ENCODE results near the gene ADAMTSL1.

Gene ADAMTSL1

DNA sequence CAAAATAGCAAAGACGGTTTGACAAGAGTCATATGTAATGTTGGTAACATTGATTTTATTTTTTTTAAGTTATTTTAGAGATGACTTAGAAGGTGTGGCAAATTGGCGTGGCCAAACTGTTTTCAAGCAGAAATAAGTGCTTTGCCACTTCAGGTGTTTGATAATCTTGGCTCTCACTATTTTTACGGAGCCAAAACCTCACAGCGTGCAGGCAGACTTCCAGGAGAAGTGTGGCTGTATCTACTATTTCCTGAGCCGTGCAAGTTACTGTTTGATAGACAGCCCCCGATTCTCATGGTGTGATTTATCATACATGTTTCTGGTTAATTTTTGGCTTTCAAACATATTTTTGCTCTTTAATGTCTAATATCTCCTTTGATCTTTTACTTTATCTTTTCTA, 269.5 kb downstream of the ADAMTSL1 start:
- no peak for DNase-seq

DNA sequence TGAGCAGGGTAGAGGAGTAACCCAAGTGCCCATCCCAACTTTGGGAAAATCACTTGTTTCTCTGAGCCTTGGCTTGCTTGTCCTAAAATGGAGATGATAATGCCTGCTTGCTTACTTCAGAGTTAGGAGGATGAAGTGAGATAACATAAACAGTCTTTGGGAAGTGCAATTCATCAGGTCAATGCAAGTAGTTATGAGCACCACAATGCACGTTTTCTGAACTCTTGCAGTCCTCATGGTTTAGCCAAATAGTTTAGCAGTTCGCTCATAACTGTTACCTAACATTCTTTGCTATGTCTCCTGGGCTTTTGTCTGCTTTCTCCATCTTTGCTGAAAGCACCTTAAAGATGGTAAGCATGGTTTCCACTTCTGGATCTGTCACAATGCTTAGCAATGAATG, 270.0 kb downstream of the ADAMTSL1 start:
- DNase-seq: no peak

DNA sequence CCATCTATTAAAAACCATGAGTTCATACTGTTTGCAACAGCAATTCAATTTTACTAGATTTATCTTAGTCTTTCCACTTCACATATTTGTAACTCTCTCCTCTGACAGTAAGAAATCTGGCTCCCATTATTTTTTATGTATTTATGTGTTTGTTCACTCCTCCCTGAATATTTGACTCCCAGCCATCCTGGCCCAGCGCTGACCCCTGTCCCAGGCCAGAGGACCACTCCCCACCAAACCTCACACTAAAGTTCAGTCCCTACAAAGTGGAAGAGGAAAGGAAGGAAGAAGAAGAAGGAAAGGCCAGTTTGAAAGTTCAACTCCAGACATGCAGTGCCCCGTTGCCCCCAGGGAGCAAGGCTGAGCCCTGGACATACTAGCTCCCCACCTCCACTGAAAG, 271.8 kb downstream of the ADAMTSL1 start:
- no peak for DNase-seq

DNA sequence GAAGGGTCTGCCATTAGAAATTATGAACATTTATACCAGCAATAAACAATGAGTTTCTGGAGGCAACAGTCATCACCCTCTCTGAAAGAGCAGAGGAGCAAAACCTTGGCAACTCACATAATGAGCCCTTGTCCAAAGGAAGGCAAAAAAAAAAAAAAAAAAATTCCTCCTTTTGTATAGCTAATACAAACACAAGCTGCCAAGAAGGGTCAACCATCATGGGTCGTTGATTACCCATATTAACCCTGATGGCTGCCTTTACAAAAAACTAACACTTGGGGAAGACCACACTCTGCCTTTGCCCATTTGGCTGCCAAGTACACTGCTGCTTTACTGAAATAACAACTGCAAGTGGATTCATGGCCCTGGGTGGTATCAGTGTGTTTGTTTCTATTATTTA, 272.7 kb downstream of the ADAMTSL1 start:
- no peak for DNase-seq

DNA sequence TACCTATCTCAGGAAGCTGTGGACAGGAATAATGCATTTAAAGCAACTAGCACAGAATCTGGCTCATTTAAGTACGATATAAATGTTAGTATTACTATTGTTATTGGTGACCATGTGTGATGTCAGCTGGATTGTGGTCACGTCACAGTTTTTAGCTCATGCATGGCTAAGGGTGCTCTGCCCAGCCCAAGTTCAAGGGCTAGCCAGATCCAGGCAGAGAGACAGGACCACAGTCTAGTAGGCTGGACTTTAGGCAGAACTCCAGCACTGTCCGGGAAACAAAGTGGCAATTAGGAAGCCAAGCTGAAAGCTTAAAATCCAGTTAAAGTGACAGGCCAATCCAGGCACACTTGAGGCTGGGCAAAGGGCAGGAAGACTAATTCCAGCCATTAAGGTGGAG, 273.6 kb downstream of the ADAMTSL1 start:
- no peak for DNase-seq

DNA sequence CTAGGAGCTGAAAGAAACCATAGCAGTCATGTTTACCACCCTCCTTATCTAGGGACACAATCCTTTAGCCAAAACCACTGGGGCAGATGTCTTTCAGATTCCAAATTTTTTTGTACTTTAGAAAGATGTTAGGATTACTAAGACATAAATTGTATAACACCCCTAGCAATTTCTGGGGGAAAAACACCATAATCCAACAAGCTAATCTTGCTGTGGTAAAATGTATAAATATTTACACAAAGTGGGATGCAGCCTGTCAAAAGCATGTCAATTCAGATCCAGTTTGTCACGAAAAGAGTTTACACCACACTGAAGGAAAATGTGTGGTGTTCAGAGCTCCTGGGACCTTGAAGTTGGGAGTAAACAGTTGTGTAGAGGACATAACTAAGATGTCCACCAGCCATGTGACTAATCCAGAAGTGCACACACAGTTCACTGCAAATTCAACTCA, 274.3 kb downstream of the ADAMTSL1 start:
- no peak for DNase-seq

DNA sequence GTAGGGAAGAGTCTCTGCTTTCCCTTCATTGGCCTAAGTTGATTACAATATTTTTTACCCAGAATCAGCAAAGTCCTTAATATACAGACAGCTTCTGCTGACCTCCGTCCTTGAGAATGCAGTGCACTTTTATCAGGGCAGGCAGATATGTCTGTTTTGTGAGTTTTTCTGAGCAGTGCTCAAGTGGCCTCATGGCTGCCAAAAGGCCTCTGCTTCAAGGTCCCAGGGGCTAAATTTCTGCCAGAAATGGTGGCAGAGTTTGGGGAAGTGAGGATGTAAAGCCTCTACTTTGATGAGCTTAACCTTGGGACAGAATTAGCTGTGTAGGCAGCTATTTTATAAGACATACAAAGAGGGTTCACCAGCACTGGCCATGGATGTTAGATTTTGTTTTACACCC, 275.8 kb downstream of the ADAMTSL1 start:
- no peak for DNase-seq

DNA sequence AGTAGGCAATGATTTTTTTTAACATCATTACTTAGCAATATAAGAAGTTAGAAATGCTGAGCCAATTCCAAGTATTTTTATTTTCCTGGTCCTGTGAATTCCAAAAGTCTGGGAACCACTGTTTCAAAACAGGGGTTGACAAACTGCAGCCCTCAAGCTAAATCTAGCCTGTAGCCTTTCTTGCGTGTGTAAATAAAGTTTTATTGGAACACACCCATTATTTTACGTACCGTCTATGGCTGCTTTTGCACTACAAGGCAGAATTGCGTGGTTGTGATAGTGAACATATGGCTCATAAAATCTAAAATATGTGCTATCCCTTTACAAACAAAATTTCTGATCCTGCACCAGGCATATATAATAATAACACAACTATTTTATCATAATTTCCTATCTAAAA, 280.0 kb downstream of the ADAMTSL1 start:
- DNase-seq: no peak

DNA sequence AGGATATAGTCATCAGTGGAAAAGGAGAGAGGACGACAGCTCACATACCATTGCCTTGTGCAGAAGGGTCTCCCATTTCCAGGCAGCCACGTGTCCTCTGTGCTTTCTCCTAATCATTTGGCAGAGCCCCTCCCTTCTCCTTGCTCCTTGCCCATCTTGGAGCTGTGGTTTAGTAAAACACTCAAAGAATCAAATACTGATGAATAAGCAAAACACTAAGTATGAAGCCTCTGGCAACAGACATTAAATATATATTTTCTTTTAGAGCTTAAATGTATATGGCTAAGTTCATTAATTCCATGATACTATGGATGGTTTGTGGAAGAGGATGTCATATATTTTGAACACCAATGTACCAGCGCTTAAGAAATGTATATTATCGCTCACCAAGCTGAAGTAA, 280.6 kb downstream of the ADAMTSL1 start:
- no peak for DNase-seq

DNA sequence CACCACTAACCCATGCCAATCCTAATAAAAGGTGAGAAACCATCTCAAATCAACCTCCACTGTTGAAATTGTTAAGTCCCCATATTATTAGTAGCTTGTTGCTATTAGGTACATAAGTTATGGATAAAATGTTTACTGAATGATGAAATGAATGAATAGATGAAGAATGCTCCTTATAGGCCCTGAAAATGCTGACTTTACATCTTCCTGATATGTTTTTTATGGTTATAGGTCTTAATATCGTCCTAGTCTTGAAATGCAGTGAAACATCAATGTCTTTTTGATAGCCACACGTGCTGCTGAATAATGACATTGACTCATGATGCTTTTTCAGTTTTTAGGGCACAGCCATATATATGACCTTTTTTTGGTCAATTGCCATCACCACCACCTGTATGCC, 281.3 kb downstream of the ADAMTSL1 start:
- DNase-seq: no peak

DNA sequence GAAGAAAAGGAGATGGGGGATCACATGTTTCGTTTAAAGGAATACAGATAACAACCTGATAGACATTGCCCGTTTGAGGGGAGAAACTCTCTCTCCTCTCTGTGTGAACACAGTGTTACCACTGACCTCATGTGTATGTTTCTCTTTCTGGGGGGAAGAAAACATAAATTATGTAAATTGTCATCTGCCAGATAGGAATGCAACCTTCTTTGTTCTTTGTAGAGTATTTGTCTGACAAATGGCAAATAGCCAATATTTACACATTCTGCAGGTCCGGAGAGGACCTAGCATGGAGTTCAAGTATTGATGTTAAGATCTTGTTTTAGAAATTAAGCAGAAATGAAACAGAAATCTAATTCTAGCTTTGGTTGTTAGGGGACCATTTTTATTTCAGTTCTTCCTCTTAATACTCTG, 282.8 kb downstream of the ADAMTSL1 start:
- DNase-seq: no peak

DNA sequence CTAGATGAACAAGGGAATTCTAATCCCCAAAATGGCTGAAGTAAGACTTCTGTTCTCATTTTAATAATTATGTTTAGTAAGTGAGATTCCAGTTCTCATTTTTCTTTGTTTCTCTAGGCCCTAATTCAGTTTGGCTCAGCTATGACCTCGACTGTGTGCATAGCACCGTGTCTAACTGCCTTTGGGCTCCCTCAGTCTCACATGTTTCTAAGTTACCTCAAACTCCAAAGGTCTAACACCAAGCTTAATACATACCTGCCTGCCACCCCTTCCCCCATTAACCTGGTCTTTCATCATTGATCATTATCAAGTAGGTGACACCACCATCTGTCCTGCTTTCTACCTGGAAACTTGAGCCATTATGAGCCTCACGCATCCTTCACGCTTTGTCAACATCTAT, 285.9 kb downstream of the ADAMTSL1 start:
- no peak for DNase-seq

DNA sequence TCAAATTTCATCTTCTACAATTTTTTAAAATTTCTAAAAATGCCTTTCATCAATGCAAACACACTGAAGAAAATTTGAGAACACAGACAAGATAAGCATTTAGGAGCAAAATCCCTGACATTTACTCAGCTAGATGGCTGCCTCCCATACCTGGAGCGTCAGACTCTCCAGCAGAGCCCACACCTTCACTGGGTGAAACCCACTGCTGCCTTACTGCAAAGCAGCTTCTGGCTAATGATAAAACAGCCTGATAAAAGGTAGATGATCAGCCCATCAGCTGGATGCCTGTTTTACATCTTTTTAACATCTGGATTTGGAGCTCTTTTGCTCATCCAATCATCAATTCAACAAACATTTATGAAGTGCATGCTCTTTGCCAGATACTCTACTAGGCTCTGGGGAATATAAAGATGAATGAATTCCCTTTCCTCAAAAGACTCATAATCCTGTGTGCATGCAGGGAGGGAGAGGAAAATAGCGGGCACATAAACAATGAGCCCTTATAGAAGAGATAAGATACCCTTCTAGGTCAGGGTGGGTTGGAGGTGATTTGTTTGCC, 287.9 kb downstream of the ADAMTSL1 start:
- DNase-seq: no peak

DNA sequence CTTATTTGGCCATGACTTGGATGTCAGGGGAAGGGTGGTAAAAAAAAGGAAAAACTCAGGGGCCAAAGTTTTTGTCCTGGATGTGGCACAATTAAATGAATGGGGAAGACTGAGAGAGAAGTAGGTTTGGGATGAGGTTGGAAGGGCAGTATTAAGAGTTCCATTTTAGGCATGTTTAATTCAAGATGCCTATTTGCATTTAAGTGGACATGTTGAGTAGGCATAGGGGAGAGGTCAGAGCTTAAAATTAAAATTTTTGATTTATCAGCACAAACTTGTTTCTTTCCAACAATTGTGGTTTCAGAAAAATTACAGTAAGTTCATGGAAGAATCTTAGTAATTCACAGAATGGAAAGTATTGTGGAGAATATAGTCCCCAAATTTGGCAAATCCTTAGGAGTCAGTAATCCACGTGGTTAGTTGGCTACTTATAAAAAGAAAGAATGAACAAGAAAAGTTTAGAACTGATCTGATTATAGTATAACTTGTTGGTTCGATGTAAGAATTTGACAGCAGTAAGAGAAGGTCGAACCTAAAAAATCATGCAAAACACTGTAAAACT, 293.1 kb downstream of the ADAMTSL1 start:
- no peak for DNase-seq

DNA sequence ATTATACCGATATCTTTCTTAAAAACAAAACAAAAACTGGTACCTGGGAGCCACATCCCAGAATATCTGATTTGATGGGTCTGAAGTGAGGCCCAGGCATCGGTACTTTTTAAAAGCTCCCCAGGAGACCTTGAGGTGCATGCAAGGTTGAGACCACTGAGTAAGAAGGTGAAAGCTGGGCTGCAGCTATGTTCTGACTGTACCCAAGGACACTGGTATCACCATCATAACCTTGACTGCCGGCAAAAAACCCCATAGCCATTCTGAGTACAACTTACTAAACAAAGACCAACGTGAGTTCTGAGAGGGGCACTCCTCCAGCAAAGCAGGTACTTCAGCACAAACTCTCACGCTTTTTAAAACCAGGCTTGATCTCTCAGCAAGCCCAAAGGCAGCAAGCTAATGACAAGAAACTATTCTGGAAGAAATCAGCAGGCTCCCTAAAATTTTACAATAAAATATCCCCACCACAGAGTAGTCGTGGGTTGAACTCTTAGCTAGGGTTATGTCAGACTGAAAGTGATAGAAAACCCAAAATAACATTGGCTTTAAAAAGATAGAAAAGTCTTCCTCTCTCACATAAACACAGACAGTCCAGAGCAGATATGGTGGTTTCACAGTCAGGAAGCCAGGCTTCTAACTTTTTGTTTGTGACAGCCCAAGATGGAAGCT, 295.1 kb downstream of the ADAMTSL1 start:
- no peak for DNase-seq

DNA sequence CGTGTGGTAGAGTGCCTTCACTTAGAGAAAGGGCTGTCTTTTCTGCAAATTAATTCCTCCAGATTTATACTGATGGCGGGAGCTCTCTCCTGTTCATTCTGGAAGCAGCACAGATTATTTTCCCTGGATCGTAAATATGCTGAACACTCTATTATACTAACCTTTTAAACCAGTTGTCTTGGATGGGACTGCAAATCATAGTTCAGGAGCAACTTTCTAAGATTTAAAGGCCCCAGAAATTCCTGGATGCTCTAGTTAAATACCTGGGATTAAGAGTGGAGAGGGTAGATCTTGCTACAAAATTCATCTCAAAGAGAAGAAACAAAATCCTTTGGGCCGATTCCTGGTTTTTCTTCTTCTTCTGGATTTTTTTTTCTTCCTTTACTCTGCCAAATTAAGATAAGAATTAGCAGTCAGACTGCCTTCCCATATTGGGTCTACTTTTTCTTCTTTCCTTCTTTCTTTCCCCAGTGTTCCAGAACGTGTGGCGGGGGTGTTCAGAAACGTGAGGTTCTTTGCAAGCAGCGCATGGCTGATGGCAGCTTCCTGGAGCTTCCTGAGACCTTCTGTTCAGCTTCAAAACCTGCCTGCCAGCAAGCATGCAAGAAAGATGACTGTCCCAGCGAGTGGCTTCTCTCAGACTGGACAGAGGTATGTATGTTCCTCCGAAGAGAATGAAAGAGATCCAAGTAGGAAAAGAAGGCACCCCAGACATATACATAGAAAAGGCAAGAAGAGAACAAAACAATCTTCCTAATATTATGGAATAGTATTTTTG, 296.4 kb downstream of the ADAMTSL1 start:
- no peak for DNase-seq

DNA sequence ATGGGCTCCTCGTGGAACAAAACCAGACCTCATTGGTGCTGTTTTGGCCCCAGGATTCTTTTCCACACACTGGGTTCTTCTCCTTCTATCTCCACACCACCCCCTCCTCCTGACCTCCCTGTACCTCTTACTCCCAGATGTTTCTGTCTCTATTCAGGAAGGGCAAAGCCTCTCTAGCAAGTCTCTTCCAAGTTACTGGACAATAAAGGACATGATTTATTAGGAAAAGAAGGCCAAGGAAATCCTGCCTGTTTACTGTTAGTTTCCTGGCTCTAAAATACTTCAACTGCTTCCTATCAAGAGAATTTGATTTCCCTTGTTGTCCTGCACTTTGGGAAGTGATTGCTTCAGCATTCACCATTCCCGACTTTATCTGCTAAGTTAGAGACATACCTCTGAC, 297.1 kb downstream of the ADAMTSL1 start:
- no peak for DNase-seq

DNA sequence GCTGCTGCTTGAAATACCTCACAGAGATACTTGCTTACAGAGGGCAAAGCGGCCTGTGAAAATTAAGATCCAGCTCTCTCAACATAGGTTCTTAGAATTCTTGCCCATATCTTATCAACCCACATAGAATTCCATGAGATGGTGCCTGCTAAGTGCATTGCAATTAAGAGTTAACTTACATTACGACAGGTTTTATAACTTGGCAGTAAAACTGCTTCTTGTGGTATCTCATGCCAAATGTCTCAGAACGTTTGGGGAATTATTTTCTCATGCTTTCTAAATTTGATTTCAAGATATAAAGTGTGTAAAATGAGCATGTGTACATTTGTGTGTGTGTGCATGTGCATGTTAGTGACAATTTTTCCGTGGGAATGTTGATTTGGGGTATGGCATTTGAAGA, 297.8 kb downstream of the ADAMTSL1 start:
- DNase-seq: no peak

DNA sequence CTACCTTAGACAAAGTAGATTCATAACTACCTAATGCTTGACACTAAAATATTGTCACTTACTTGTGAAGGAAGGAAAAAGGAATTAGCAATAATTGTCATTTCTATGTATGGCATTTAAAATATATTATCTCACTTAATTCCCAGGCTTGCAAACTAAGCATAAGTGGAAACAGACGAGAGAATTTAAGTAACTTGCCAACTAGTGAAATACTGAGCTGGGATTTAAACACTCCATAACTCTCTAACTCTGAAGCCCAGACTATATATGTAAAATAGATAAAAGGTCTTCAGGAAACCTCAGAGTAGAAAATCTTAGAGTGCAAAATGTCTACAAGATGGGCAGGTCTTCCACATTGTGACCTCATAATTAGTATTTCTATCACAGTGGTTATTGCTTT, 301.3 kb downstream of the ADAMTSL1 start:
- DNase-seq: no peak

DNA sequence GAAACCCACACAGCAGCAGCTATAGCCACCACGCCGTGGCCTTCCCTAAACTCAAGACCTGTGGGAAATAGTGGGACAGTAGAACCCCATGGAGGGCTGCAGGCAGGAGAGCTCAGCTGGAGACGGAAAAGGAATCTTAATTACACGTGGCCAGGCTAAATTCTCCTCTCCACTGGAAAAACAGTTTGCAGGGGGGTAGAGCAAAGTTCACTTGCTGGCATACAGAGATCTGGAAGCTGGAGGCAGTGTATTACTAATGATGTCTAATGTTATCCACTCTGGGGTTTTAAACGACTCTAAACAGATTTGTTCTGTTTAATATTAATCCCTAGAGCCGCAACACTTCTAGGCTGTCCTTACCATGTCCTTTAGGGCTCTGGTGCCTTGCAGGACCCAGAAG, 302.0 kb downstream of the ADAMTSL1 start:
- no peak for DNase-seq

DNA sequence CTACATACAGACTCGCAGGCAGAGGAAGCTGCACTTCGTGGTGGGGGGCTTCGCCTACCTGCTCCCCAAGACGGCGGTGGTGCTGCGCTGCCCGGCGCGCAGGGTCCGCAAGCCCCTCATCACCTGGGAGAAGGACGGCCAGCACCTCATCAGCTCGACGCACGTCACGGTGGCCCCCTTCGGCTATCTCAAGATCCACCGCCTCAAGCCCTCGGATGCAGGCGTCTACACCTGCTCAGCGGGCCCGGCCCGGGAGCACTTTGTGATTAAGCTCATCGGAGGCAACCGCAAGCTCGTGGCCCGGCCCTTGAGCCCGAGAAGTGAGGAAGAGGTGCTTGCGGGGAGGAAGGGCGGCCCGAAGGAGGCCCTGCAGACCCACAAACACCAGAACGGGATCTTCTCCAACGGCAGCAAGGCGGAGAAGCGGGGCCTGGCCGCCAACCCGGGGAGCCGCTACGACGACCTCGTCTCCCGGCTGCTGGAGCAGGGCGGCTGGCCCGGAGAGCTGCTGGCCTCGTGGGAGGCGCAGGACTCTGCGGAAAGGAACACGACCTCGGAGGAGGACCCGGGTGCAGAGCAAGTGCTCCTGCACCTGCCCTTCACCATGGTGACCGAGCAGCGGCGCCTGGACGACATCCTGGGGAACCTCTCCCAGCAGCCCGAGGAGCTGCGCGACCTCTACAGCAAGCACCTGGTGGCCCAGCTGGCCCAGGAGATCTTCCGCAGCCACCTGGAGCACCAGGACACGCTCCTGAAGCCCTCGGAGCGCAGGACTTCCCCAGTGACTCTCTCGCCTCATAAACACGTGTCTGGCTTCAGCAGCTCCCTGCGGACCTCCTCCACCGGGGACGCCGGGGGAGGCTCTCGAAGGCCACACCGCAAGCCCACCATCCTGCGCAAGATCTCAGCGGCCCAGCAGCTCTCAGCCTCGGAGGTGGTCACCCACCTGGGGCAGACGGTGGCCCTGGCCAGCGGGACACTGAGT, 303.2 kb downstream of the ADAMTSL1 start:
- DNase-seq: no peak

DNA sequence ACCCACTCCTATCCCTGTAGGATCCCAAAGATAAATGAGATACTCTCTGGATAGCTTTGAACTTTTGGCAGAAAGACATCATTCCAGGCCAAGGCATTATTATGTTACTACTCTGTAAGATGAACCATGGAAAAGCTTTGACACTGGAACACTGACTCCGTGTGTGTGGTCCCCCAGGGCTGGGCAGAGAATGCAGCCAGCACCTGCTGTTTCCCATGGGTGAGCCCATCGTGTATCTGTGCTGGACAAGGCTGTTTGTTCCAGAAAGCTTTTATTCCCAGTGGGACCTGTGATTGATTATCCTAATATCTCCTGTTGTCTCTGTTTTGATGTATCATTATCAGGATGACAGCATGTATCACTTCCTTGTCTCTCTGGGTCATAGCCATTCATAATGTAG, 304.2 kb downstream of the ADAMTSL1 start:
- no peak for DNase-seq

DNA sequence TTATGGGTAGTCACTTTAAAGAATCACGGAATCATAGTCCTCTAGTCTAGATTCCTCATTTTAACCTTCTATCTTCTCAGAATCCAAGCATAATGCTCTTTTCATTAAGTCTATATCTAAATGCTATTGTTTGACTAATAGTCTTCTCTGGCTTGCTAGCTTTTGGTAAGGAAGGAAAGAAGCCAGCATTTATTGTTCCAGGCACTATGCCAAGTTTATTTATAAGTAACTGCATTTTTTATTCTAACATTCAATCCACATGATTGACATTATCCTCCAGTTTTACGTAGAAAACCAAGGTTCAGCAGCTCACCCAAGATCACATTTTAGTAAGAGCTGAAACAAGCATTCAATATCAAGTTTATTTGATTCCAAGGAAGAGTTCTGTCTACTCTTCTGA, 304.9 kb downstream of the ADAMTSL1 start:
- DNase-seq: no peak
